Astrocyte (in vitro differentiated cells and primary cell): Measurements from ENCODE around the gene SRD5A1. TPM values are rescaled to one million over a fixed set of nuclear protein-coding genes. Genes with fewer than 3 reads are reported as not detected.

Source experiments
- DNase-seq: peaks from one replicate; pipeline ENCODE4 v3.0.0-alpha.2; 2010; ENCODE audit warnings: low read depth
- FAIRE-seq: peaks from 2 replicates; lab custom pipeline; 2011; peaks lifted over from hg19 to GRCh38; lab: Jason Lieb, UNC
- H2AFZ ChIP-seq: 2 replicates; pipeline ENCODE4 v1.6.0; 2012; ENCODE audit warnings: low read depth, low read length, inconsistent platforms
- H3K27ac ChIP-seq: 2 replicates; pipeline ENCODE4 v1.5.1; 2011; ENCODE audit warnings: low read depth, low read length, inconsistent platforms
- H3K27me3 ChIP-seq: 2 replicates; pipeline ENCODE4 v1.6.0; 2011; ENCODE audit warnings: low read length, inconsistent platforms; ENCODE audit not compliant: insufficient read depth
- H3K36me3 ChIP-seq: 2 replicates; pipeline ENCODE4 v1.5.1; 2011; ENCODE audit warnings: low read length, inconsistent platforms; ENCODE audit not compliant: insufficient read depth
- H3K4me1 ChIP-seq: 2 replicates; pipeline ENCODE4 v1.5.1; 2011; ENCODE audit warnings: low read length, inconsistent platforms; ENCODE audit not compliant: insufficient read depth
- H3K4me2 ChIP-seq: 2 replicates; pipeline ENCODE4 v1.6.0; 2012; ENCODE audit warnings: low read length, inconsistent platforms
- H3K4me3 ChIP-seq: 2 replicates; pipeline ENCODE4 v1.5.1; 2011; ENCODE audit warnings: low read depth, mild to moderate bottlenecking, low read length, inconsistent platforms; ENCODE audit not compliant: insufficient read depth
- H3K79me2 ChIP-seq: 2 replicates; pipeline ENCODE4 v1.6.0; 2012; ENCODE audit warnings: mild to moderate bottlenecking, low read length, inconsistent platforms; ENCODE audit not compliant: insufficient read depth
- H3K9ac ChIP-seq: 2 replicates; pipeline ENCODE4 v1.6.0; 2012; ENCODE audit warnings: mild to moderate bottlenecking, low read length, inconsistent platforms
- H3K9me3 ChIP-seq: 2 replicates; pipeline ENCODE4 v1.5.1; 2012; ENCODE audit warnings: low read depth, mild to moderate bottlenecking, low read length, inconsistent platforms; ENCODE audit not compliant: insufficient read depth
- H4K20me1 ChIP-seq: 2 replicates; pipeline ENCODE4 v1.6.0; 2012; ENCODE audit warnings: low read length, inconsistent platforms; ENCODE audit not compliant: insufficient read depth
- H3K27ac Mint-ChIP-seq: one replicate; pipeline ENCODE4 v1.8.0; 2021; ENCODE audit warnings: mild to moderate bottlenecking, mixed read lengths; ENCODE audit not compliant: unreplicated experiment
- H3K27me3 Mint-ChIP-seq: one replicate; pipeline ENCODE4 v1.8.0; 2021; ENCODE audit warnings: low read depth, mixed read lengths; ENCODE audit not compliant: unreplicated experiment
- H3K36me3 Mint-ChIP-seq: one replicate; pipeline ENCODE4 v1.8.0; 2021; ENCODE audit warnings: low read depth, mixed read lengths; ENCODE audit not compliant: unreplicated experiment
- H3K4me1 Mint-ChIP-seq: one replicate; pipeline ENCODE4 v1.8.0; 2021; ENCODE audit warnings: low read depth, mixed read lengths; ENCODE audit not compliant: unreplicated experiment
- H3K4me3 Mint-ChIP-seq: one replicate; pipeline ENCODE4 v1.8.0; 2021; ENCODE audit warnings: mild to moderate bottlenecking, moderate library complexity, mixed read lengths; ENCODE audit not compliant: unreplicated experiment
- H3K9me3 Mint-ChIP-seq: one replicate; pipeline ENCODE4 v1.8.0; 2021; ENCODE audit warnings: mild to moderate bottlenecking, mixed read lengths; ENCODE audit not compliant: unreplicated experiment
- CTCF ChIP-seq: IDR thresholded peaks from 2 replicates; pipeline ENCODE4 v1.5.1; 2011; ENCODE audit warnings: low read depth, mild to moderate bottlenecking, inconsistent platforms, low read length, moderate library complexity; ENCODE audit not compliant: insufficient read depth
- EZH2 ChIP-seq: IDR thresholded peaks from 2 replicates; pipeline ENCODE4 v1.6.1; 2012; ENCODE audit warnings: mild to moderate bottlenecking, low read length, inconsistent platforms; ENCODE audit not compliant: insufficient read depth
- total RNA-seq: library from RNA; stranded (reverse); gene quantifications from 2 replicates; pipeline ENCODE4 v1.2.1, GENCODE V29; 2021

SRD5A1 gene
- total RNA-seq, 1 donor from 2014 or later: 27.6 TPM

GRCh38 chr5:6682239-6682638, 49.0 kb downstream of the SRD5A1 start:
- Mint-ChIP-seq H3K4me3 (no peak overlapping the region), H3K36me3 (no peaks in the 10 kb centered on the region), H3K9me3 (no peaks in the 10 kb centered on the region), H3K27me3 (peaks cover 24% of the 10 kb centered on the region), H3K4me1 (no peaks in the 10 kb centered on the region), H3K27ac (no peak overlapping the region)
- Histone ChIP-seq H3K27ac (no peak overlapping the region), H3K4me3 (no peak overlapping the region), H3K4me2 (no peak overlapping the region), H3K9ac (no peak overlapping the region), H3K9me3 (peaks cover 4% of the 10 kb centered on the region), H3K36me3 (no peaks in the 10 kb centered on the region), H3K79me2 (no peaks in the 10 kb centered on the region), H4K20me1 (no peaks in the 10 kb centered on the region), H3K4me1 (no peaks in the 10 kb centered on the region), H3K27me3 (no peaks in the 10 kb centered on the region), H2AFZ (no peak overlapping the region)
- FAIRE-seq (no peak), DNase-seq (no peak)
- TF ChIP-seq EZH2 (no peak), CTCF (no peak)

- peaks cover 26% of the 10 kb centered on the region for H3K27me3 Mint-ChIP-seq
- no peak for TF ChIP-seq EZH2
- no peak for TF ChIP-seq CTCF
- H3K9me3 Mint-ChIP-seq: no peaks in the 10 kb centered on the region
These were observed 50.0 kb downstream of the SRD5A1 start for GRCh38 chr5:6683241-6683640.

GRCh38 chr5:6684075-6684474, 50.8 kb downstream of the SRD5A1 start:
- no peaks in the 10 kb centered on the region for H3K9me3 Mint-ChIP-seq
- TF ChIP-seq CTCF (no peak), EZH2 (no peak)
- Histone ChIP-seq H2AFZ (no peak overlapping the region), H3K27me3 (no peaks in the 10 kb centered on the region), H4K20me1 (no peaks in the 10 kb centered on the region), H3K4me1 (no peaks in the 10 kb centered on the region), H3K4me2 (no peak overlapping the region), H3K9me3 (peaks cover 4% of the 10 kb centered on the region), H3K4me3 (no peak overlapping the region), H3K9ac (no peak overlapping the region), H3K79me2 (no peaks in the 10 kb centered on the region), H3K27ac (no peak overlapping the region), H3K36me3 (no peaks in the 10 kb centered on the region)
- no peak overlapping the region for H3K27ac Mint-ChIP-seq
- H3K4me1 Mint-ChIP-seq: no peaks in the 10 kb centered on the region
- no peak for FAIRE-seq
- H3K4me3 Mint-ChIP-seq: no peak overlapping the region
- peaks cover 26% of the 10 kb centered on the region for H3K27me3 Mint-ChIP-seq
- H3K36me3 Mint-ChIP-seq: no peaks in the 10 kb centered on the region
- DNase-seq: no peak

More at GRCh38 chr5:6683241-6683640, 50.0 kb downstream of the SRD5A1 start:
- no peaks in the 10 kb centered on the region for H3K36me3 Mint-ChIP-seq
- H3K4me1 ChIP-seq: no peaks in the 10 kb centered on the region
- no peaks in the 10 kb centered on the region for H3K27me3 ChIP-seq
- H3K4me3 Mint-ChIP-seq: no peak overlapping the region
- FAIRE-seq: no peak
- H3K9ac ChIP-seq: no peak overlapping the region
- no peaks in the 10 kb centered on the region for H3K4me1 Mint-ChIP-seq
- no peak overlapping the region for H3K27ac ChIP-seq
- H3K4me2 ChIP-seq: no peak overlapping the region
- H2AFZ ChIP-seq: no peak overlapping the region
- no peaks in the 10 kb centered on the region for H3K79me2 ChIP-seq
- peaks cover 4% of the 10 kb centered on the region for H3K9me3 ChIP-seq
- no peaks in the 10 kb centered on the region for H3K36me3 ChIP-seq
- H3K27ac Mint-ChIP-seq: no peak overlapping the region
- no peak overlapping the region for H3K4me3 ChIP-seq
- DNase-seq: no peak
- no peaks in the 10 kb centered on the region for H4K20me1 ChIP-seq
